OCI-LY1 (cell line): Measurements from ENCODE around the gene CARD14.

Experiments used
- EZH2 ChIP-seq: fragments of 200-600 bp; sonication (generic), shearing (Covaris generic); IDR thresholded peaks from 2 replicates; pipeline ENCODE4 v1.8.0; 2017; ENCODE audit warnings: borderline replicate concordance, mixed run types, mild to moderate bottlenecking, antibody characterized with exemption, low read length, moderate library complexity, mixed read lengths
- TF ChIP-seq, protein P1 (sequence below): fragments of 200-600 bp; sonication (generic), shearing (Covaris generic); IDR thresholded peaks from 2 replicates; pipeline ENCODE4 v1.5.1; 2017; ENCODE audit warnings: mild to moderate bottlenecking, antibody characterized with exemption, low read length, moderate library complexity, mixed read lengths

- TF ChIP-seq, protein P1, sequence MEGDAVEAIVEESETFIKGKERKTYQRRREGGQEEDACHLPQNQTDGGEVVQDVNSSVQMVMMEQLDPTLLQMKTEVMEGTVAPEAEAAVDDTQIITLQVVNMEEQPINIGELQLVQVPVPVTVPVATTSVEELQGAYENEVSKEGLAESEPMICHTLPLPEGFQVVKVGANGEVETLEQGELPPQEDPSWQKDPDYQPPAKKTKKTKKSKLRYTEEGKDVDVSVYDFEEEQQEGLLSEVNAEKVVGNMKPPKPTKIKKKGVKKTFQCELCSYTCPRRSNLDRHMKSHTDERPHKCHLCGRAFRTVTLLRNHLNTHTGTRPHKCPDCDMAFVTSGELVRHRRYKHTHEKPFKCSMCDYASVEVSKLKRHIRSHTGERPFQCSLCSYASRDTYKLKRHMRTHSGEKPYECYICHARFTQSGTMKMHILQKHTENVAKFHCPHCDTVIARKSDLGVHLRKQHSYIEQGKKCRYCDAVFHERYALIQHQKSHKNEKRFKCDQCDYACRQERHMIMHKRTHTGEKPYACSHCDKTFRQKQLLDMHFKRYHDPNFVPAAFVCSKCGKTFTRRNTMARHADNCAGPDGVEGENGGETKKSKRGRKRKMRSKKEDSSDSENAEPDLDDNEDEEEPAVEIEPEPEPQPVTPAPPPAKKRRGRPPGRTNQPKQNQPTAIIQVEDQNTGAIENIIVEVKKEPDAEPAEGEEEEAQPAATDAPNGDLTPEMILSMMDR: no peak
- TF ChIP-seq EZH2: no peak
These were observed 18.5 kb upstream of the CARD14 start for GRCh38 chr17:80151333-80151732.
